B cell (primary cell): ENCODE results near the gene DLD. TPM values are rescaled to one million over a fixed set of nuclear protein-coding genes. Genes with fewer than 3 reads are reported as not detected.

Source experiments
- ATAC-seq: fragments of 200-7000 bp; cut with Tn5 transposase; one replicate; pipeline ENCODE4 v1.10.0; 2021; ENCODE audit warnings: low read depth, mild to moderate bottlenecking, moderate number of reproducible peaks, moderate library complexity
- CTCF ChIA-PET: fragments of 350-600 bp; sonication (Branson Sonifier 250); formaldehyde crosslinking; loops from one replicate; lab custom pipeline; 2021; ENCODE audit warnings: antibody characterized with exemption, inconsistent platforms; lab: Charles Lee
- POLR2A ChIA-PET: fragments of 350-600 bp; sonication (Branson Sonifier 250); formaldehyde crosslinking; loops from one replicate; lab custom pipeline; 2021; ENCODE audit warnings: antibody characterized with exemption; lab: Charles Lee
- DNase-seq: peaks from one replicate; pipeline ENCODE4 v3.0.0; 2013
- H2AFZ ChIP-seq: 2 replicates; pipeline ENCODE4 v1.6.1; 2012; ENCODE audit warnings: mild to moderate bottlenecking, low read depth, low read length; ENCODE audit not compliant: insufficient read depth, poor library complexity, severe bottlenecking
- H3K27ac ChIP-seq, 2 donors: 1 replicate in 1 of 2; 2 replicates in 1 of 2; pipeline ENCODE4 v1.5.1; 2012 to 2013; ENCODE audit warnings: low read length in 2 of 2, mild to moderate bottlenecking in 2 of 2, moderate library complexity in 1 of 2
- H3K27me3 ChIP-seq, 4 experiments: fragments of 200-600 bp in 1 of 4; sonication (generic) in 1 of 4; replicated peaks in 1 of 4; 1 replicate in 2 of 4; 2 replicates in 2 of 4; pipeline versions ENCODE4 v1.6.1 to v1.7.0; 2013 to 2016; ENCODE audit warnings: low read length in 3 of 4, mild to moderate bottlenecking in 2 of 4, mixed read lengths in 1 of 4, moderate library complexity in 1 of 4; ENCODE audit not compliant: insufficient read depth in 4 of 4, control insufficient read depth in 3 of 4; ENCODE audit errors: control extremely low read depth in 1 of 4
- H3K36me3 ChIP-seq, 2 experiments: replicated peaks in 1 of 2; 1 replicate in 1 of 2; 2 replicates in 1 of 2; pipeline versions ENCODE4 v1.6.1 to v1.7.1; 2013; ENCODE audit warnings: low read length in 1 of 2; ENCODE audit not compliant: insufficient read depth in 2 of 2, control insufficient read depth in 1 of 2; ENCODE audit errors: control extremely low read depth in 1 of 2, extremely low read depth in 1 of 2
- H3K4me1 ChIP-seq, 2 donors: fragments of 200-600 bp in 1 of 2; sonication (generic) in 1 of 2; 1 replicate in 1 of 2; 2 replicates in 1 of 2; pipeline versions ENCODE4 v1.5.1 to v1.6.1; 2013 to 2017; ENCODE audit warnings: low read length in 2 of 2; ENCODE audit not compliant: control insufficient read depth in 2 of 2, insufficient read depth in 2 of 2
- H3K4me2 ChIP-seq: replicated peaks from 2 replicates; pipeline ENCODE3; 2012; ENCODE audit warnings: mild to moderate bottlenecking, low read depth, low read length; ENCODE audit not compliant: poor library complexity, severe bottlenecking
- H3K4me3 ChIP-seq, 5 experiments: fragments of 200-600 bp in 1 of 5; sonication (generic) in 1 of 5; 1 replicate in 3 of 5; 2 replicates in 2 of 5; pipeline versions ENCODE4 v1.5.1 to v1.7.0; 2011 to 2016; ENCODE audit warnings: low read length in 4 of 5, mild to moderate bottlenecking in 4 of 5, low read depth in 2 of 5, control low read depth in 1 of 5, moderate library complexity in 1 of 5; ENCODE audit not compliant: insufficient read depth in 1 of 5; ENCODE audit errors: control extremely low read depth in 1 of 5, extremely low read depth in 1 of 5
- H3K79me2 ChIP-seq: fragments of 200-600 bp; sonication (generic); one replicate; pipeline ENCODE4 v1.6.0; 2016; ENCODE audit warnings: low read length; ENCODE audit not compliant: control insufficient read depth, insufficient read depth
- H3K9ac ChIP-seq: fragments of 200-600 bp; sonication (generic); 2 replicates; pipeline ENCODE4 v1.6.1; 2017; ENCODE audit warnings: mild to moderate bottlenecking, low read length, moderate library complexity
- H3K9me3 ChIP-seq, 3 donors: one replicate each; pipeline versions ENCODE4 v1.6.1 to v1.7.1; 2013; ENCODE audit warnings: low read length in 2 of 3; ENCODE audit not compliant: control insufficient read depth in 2 of 3, insufficient read depth in 1 of 3; ENCODE audit errors: control extremely low read depth in 1 of 3
- H4K20me1 ChIP-seq: 2 replicates; pipeline ENCODE4 v1.6.0; 2012; ENCODE audit warnings: mild to moderate bottlenecking, low read length; ENCODE audit not compliant: insufficient read depth, control insufficient read depth, poor library complexity, severe bottlenecking
- H3K27ac Mint-ChIP-seq: one replicate; pipeline ENCODE4 v1.8.0; 2021; ENCODE audit warnings: mixed read lengths
- H3K27me3 Mint-ChIP-seq: one replicate; pipeline ENCODE4 v1.8.0; 2021; ENCODE audit warnings: mixed read lengths
- H3K4me1 Mint-ChIP-seq: one replicate; pipeline ENCODE4 v1.8.0; 2021; ENCODE audit warnings: mixed read lengths
- H3K4me3 Mint-ChIP-seq: one replicate; pipeline ENCODE4 v1.8.0; 2021; ENCODE audit warnings: mixed read lengths
- H3K9me3 Mint-ChIP-seq: one replicate; pipeline ENCODE4 v1.8.0; 2022; ENCODE audit warnings: mixed read lengths; ENCODE audit not compliant: insufficient read depth
- EZH2 ChIP-seq: IDR thresholded peaks from 2 replicates; pipeline ENCODE4 v1.6.1; 2012; ENCODE audit warnings: borderline replicate concordance, low read depth, mild to moderate bottlenecking, moderate library complexity, low read length; ENCODE audit not compliant: insufficient read depth, poor library complexity, severe bottlenecking
- WGBS: methylation state at CpG from one replicate; pipeline ENCODE4 v1.1.5; 2013; ENCODE audit warnings: missing lambda C conversion rate; ENCODE audit not compliant: insufficient coverage; 5-methylcytosine and 5-hydroxymethylcytosine counted together
- intact Hi-C: fragments of 100-400 bp; cut with micrococcal nuclease; formaldehyde crosslinking; loops from one replicate; pipeline ENCODE4 v1.10.0; 2022
- polyA plus RNA-seq: library from polyadenylated mRNA; depleted of rRNA; stranded (reverse); fragments of >200 nt; gene quantifications from 2 replicates; pipeline ENCODE4 v1.2.3, GENCODE V29; 2012
- total RNA-seq, 2 donors: library from RNA; stranded (reverse); fragments of 120-200 nt in 1 of 2; gene quantifications; 1 replicate in 1 of 2; 2 replicates in 1 of 2; pipeline versions ENCODE4 v1.2.3 to v1.2.4, GENCODE V29; 2013 to 2022
- TF ChIP-seq, protein P1 (sequence below): fragments of 200-600 bp; IDR thresholded peaks from one replicate; pipeline ENCODE4 v1.8.0; 2022; ENCODE audit warnings: antibody characterized with exemption, mild to moderate bottlenecking

DLD gene
- total and polyA plus RNA-seq, 2 donors (not counting 1 experiment from before 2014, with no cell fraction given), result 26.7 to 47.9 TPM

DNA sequence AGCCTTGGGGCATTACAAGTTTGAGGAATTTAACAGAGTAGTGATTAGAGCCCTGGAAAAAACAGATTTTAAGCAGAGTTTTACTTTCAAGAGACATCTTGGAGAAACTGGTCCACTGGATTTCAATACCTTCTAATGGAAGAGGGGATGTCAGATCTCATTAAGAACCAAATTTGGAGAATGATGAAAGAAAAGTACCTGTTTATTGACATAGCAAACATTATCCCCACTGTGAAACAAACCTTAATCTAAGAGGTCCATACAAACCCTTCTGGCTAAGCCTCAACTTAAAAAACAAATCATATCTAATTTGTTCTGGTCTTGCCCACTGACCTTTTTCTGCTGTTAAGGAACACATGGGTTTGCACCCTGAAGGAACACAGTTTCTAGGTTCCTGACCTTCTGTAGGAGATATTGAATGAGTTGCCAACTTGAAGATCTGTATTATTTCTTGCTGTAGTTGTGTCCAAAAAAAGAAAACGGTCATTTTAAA, 58.5 kb downstream of the DLD start:
- Histone ChIP-seq H3K9me3 (no peaks in the 10 kb centered on the region), H3K4me3 (no peak overlapping the region), H2AFZ (no peak overlapping the region), H3K27ac (no peak overlapping the region), H3K27me3 (no peaks in the 10 kb centered on the region), H3K79me2 (no peaks in the 10 kb centered on the region), H4K20me1 (no peaks in the 10 kb centered on the region), H3K9ac (no peak overlapping the region), H3K4me1 (no peaks in the 10 kb centered on the region), H3K4me2 (no peak overlapping the region), H3K36me3 (no peaks in the 10 kb centered on the region)
- no peaks in the 10 kb centered on the region for H3K4me1 Mint-ChIP-seq
- H3K27me3 Mint-ChIP-seq, result peaks cover 8% of the 10 kb centered on the region
- no peak overlapping the region for H3K27ac Mint-ChIP-seq
- POLR2A ChIA-PET, result no interaction called here
- ATAC-seq (no peak), DNase-seq (no peak)
- intact Hi-C loops, result no loop called here
- 67% methylated on average over 1 of the region's 1 CpG for WGBS
- CTCF ChIA-PET, result no interaction called here
- TF ChIP-seq EZH2, result no peak
- TF ChIP-seq, protein P1, sequence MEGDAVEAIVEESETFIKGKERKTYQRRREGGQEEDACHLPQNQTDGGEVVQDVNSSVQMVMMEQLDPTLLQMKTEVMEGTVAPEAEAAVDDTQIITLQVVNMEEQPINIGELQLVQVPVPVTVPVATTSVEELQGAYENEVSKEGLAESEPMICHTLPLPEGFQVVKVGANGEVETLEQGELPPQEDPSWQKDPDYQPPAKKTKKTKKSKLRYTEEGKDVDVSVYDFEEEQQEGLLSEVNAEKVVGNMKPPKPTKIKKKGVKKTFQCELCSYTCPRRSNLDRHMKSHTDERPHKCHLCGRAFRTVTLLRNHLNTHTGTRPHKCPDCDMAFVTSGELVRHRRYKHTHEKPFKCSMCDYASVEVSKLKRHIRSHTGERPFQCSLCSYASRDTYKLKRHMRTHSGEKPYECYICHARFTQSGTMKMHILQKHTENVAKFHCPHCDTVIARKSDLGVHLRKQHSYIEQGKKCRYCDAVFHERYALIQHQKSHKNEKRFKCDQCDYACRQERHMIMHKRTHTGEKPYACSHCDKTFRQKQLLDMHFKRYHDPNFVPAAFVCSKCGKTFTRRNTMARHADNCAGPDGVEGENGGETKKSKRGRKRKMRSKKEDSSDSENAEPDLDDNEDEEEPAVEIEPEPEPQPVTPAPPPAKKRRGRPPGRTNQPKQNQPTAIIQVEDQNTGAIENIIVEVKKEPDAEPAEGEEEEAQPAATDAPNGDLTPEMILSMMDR, result no peak
- no peaks in the 10 kb centered on the region for H3K9me3 Mint-ChIP-seq
- no peak overlapping the region for H3K4me3 Mint-ChIP-seq

DNA sequence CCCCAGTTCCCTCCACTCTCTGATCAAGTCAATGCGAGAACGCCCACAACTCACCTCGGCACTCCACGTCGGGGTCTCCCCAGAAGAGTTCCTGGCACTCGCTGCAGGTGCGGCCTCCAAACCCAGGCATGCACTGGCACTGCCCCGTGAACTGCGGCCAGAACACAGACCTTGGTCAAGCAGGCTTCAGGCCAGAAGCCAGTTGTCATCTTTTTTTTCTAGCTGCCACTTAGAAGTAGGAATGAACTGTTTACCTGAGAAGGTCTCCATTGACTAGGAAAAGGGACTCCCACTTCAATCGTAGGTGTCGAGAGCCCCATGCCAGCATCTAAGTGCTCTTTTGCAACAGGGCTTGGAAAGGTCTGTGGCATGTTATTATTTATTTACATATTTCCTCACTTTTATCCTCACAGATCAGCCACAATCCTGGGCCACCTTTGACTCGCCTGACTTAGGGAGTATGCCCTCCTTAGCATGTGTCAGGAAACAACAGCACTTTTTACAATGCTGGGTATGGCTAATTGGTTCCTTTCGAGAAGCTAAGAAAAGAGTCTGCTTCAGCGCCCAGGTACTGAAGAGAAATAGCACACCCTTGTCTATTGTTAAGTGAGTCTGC, 60.3 kb downstream of the DLD start:
- Histone ChIP-seq H3K27ac (no peak overlapping the region), H3K79me2 (no peaks in the 10 kb centered on the region), H3K4me1 (no peaks in the 10 kb centered on the region), H2AFZ (no peak overlapping the region), H3K9me3 (no peaks in the 10 kb centered on the region), H3K4me2 (no peak overlapping the region), H3K9ac (no peak overlapping the region), H3K4me3 (no peak overlapping the region), H3K27me3 (peaks cover 0 to 1% (median 0%) of the 10 kb centered on the region in 4 experiments), H4K20me1 (no peaks in the 10 kb centered on the region), H3K36me3 (no peaks in the 10 kb centered on the region)
- whole genome bisulfite sequencing, result 94% methylated on average over 12 of the region's 14 CpGs
- Mint-ChIP-seq H3K4me1 (no peaks in the 10 kb centered on the region), H3K27me3 (peaks cover 15% of the 10 kb centered on the region), H3K9me3 (no peaks in the 10 kb centered on the region), H3K4me3 (no peak overlapping the region), H3K27ac (no peak overlapping the region)
- ATAC-seq (no peak), DNase-seq (no peak)
- ChIA-PET POLR2A (no interaction called here), CTCF (no interaction called here)
- intact Hi-C loops, result no loop called here
- TF ChIP-seq EZH2, result no peak
- TF ChIP-seq, protein P1, result no peak
